A549 (cell line): Measurements from ENCODE around the gene DNAJC15. TPM values are rescaled to one million over a fixed set of nuclear protein-coding genes. Genes with fewer than 3 reads are reported as not detected.

ENCODE experiments used
- ATAC-seq, 2 experiments: fragments of 200-7000 bp in 1 of 2; fragments of >200 bp in 1 of 2; cut with Nextera tagmentation in 1 of 2; cut with Tn5 transposase in 1 of 2; 3 replicates each; pipeline versions ENCODE4 v1.8.0 to v1.9.1; 2018 to 2020; ENCODE audit warnings: mild to moderate bottlenecking in 1 of 2, moderate library complexity in 1 of 2
- CTCF ChIA-PET: fragments of 300-600 bp; sonication (Branson Sonifier 250); formaldehyde crosslinking; extraction: SDS; loops from one replicate; lab custom pipeline; 2021; ENCODE audit warnings: antibody characterized with exemption, inconsistent platforms; lab: Yijun Ruan, JAX
- POLR2A ChIA-PET: fragments of 350-600 bp; formaldehyde crosslinking; extraction: SDS; loops from one replicate; lab custom pipeline; 2021; ENCODE audit warnings: antibody characterized with exemption, inconsistent platforms; lab: Yijun Ruan, JAX
- DNase-seq, 2 experiments: peaks; one replicate each; pipeline versions ENCODE4 v3.0.0 to v3.0.0-alpha.2; 2011 to 2016; ENCODE audit warnings: low read depth in 1 of 2, low spot score in 1 of 2
- FAIRE-seq: peaks from 2 replicates; lab custom pipeline; 2011; peaks lifted over from hg19 to GRCh38; lab: Jason Lieb, UNC
- H3K27ac ChIP-seq, 2 experiments: fragments of >200 bp; sonication (Bioruptor Twin); formaldehyde crosslinking; 3 replicates each; pipeline ENCODE4 v1.5.1; 2016 to 2017
- H3K4me1 ChIP-seq: fragments of >200 bp; sonication (Bioruptor Twin); formaldehyde crosslinking; 3 replicates; pipeline ENCODE4 v1.6.1; 2016
- H3K4me2 ChIP-seq: fragments of >200 bp; sonication (Bioruptor Twin); formaldehyde crosslinking; 3 replicates; pipeline ENCODE4 v1.6.1; 2016
- H3K4me3 ChIP-seq: fragments of >200 bp; sonication (Bioruptor Twin); formaldehyde crosslinking; 3 replicates; pipeline ENCODE4 v1.5.1; 2016
- H3K9me3 ChIP-seq: fragments of >200 bp; sonication (Bioruptor Twin); formaldehyde crosslinking; 3 replicates; pipeline ENCODE4 v1.6.1; 2016
- CBX8 ChIP-seq: fragments of 200-600 bp; sonication (generic); IDR thresholded peaks from 2 replicates; pipeline ENCODE4 v1.6.1; 2016
- CHD2 ChIP-seq: fragments of 150-350 bp; IDR thresholded peaks from 2 replicates; pipeline ENCODE4 v1.6.1; 2014; ENCODE audit warnings: low read length; ENCODE audit not compliant: partially characterized antibody
- EHF ChIP-seq: fragments of 250-450 bp; sonication (Bioruptor Pico); IDR thresholded peaks from 2 replicates; pipeline ENCODE4 v1.5.0; 2020; ENCODE audit warnings: mild to moderate bottlenecking
- EHMT2 ChIP-seq: fragments of 200-600 bp; sonication (generic); IDR thresholded peaks from 2 replicates; pipeline ENCODE4 v1.6.1; 2016; ENCODE audit warnings: antibody characterized with exemption, low read depth, mild to moderate bottlenecking, moderate library complexity
- ELK1 ChIP-seq: fragments of 150-350 bp; IDR thresholded peaks from 2 replicates; pipeline ENCODE4 v1.6.1; 2014; ENCODE audit warnings: low read depth, mild to moderate bottlenecking, low read length
- FOSL2 ChIP-seq, 2 experiments: fragments of 450-650 bp in 1 of 2; fragments of >200 bp in 1 of 2; sonication (Bioruptor Twin) in 1 of 2; formaldehyde crosslinking; IDR thresholded peaks; 2 replicates each; pipeline versions ENCODE4 v1.5.0 to v1.6.1; 2016 to 2020; ENCODE audit warnings: mild to moderate bottlenecking in 1 of 2, moderate library complexity in 1 of 2
- GATA3 ChIP-seq: IDR thresholded peaks from 2 replicates; pipeline ENCODE4 v1.6.1; 2012; ENCODE audit warnings: borderline replicate concordance
- HEYL ChIP-seq: fragments of 250-450 bp; sonication (Bioruptor Pico); IDR thresholded peaks from 2 replicates; pipeline ENCODE4 v1.8.0; 2021; ENCODE audit warnings: mild to moderate bottlenecking, moderate library complexity
- HMGXB4 ChIP-seq: fragments of 250-450 bp; sonication (Bioruptor Pico); IDR thresholded peaks from 2 replicates; pipeline ENCODE4 v1.5.0; 2021; ENCODE audit warnings: mild to moderate bottlenecking, moderate library complexity, borderline replicate concordance
- HOXB5 ChIP-seq: fragments of 250-450 bp; sonication (Bioruptor Pico); IDR thresholded peaks from 2 replicates; pipeline ENCODE4 v1.5.0; 2020; ENCODE audit warnings: mild to moderate bottlenecking, moderate library complexity
- MAFK ChIP-seq: fragments of 450-650 bp; IDR thresholded peaks from 2 replicates; pipeline ENCODE4 v1.6.1; 2014; ENCODE audit not compliant: partially characterized antibody
- NFE2L2 ChIP-seq: fragments of 150-350 bp; conservative IDR thresholded peaks from 2 replicates; pipeline ENCODE4 v1.6.1; 2014; ENCODE audit warnings: low read length
- PHF8 ChIP-seq: fragments of 200-600 bp; sonication (generic); IDR thresholded peaks from 2 replicates; pipeline ENCODE4 v1.6.1; 2016; ENCODE audit warnings: low read depth, mild to moderate bottlenecking, antibody characterized with exemption, moderate library complexity, borderline replicate concordance
- SMC3 ChIP-seq: fragments of >200 bp; sonication (Bioruptor Twin); formaldehyde crosslinking; IDR thresholded peaks from 3 replicates; pipeline ENCODE4 v1.6.1; 2018; ENCODE audit warnings: inconsistent platforms
- SREBF2 ChIP-seq: fragments of 450-650 bp; IDR thresholded peaks from 2 replicates; pipeline ENCODE4 v1.6.1; 2014; ENCODE audit warnings: mild to moderate bottlenecking, moderate library complexity
- TP53 ChIP-seq: fragments of 250-450 bp; sonication (Bioruptor Pico); IDR thresholded peaks from 2 replicates; pipeline ENCODE4 v1.5.0; 2021; ENCODE audit warnings: mild to moderate bottlenecking, moderate library complexity
- USF2 ChIP-seq: fragments of 450-650 bp; IDR thresholded peaks from 2 replicates; pipeline ENCODE4 v1.6.1; 2014; ENCODE audit warnings: antibody characterized with exemption
- ZC3H11A ChIP-seq: fragments of 450-650 bp; IDR thresholded peaks from 2 replicates; pipeline ENCODE4 v1.6.1; 2014; ENCODE audit warnings: antibody characterized with exemption, mild to moderate bottlenecking
- ZSCAN20 ChIP-seq: fragments of 250-450 bp; sonication (Bioruptor Pico); IDR thresholded peaks from 2 replicates; pipeline ENCODE4 v1.8.0; 2022; ENCODE audit warnings: mild to moderate bottlenecking, moderate library complexity
- WGBS: methylation state at CpG from one replicate; pipeline ENCODE4 v1.1.6; 2017; ENCODE audit errors: missing lambda C conversion rate; 5-methylcytosine and 5-hydroxymethylcytosine counted together
- polyA plus RNA-seq, 4 experiments: library from polyadenylated mRNA; depleted of rRNA in 3 of 4; stranded (reverse); fragments of >200 nt; fragmentation: RNase III in 1 of 4; extraction: RNeasy Plus Mini Kit Qiagen cat#74134 plus additional on column Dnase treatment in 1 of 4; gene quantifications; 2 replicates in 3 of 4; 3 replicates in 1 of 4; pipeline ENCODE4 v1.2.3, GENCODE V29; 2011 to 2017
- TF ChIP-seq, protein P1 (sequence below): IDR thresholded peaks from 2 replicates; pipeline ENCODE4 v1.6.1; 2012
- TF ChIP-seq, protein P2 (sequence below): fragments of >200 bp; sonication (Bioruptor Twin); formaldehyde crosslinking; IDR thresholded peaks from 2 replicates; pipeline ENCODE4 v1.6.1; 2016

DNAJC15 gene
- polyA plus RNA-seq, 2 of the 4 experiments (the other 2 are of a cell fraction): 0.03 to 0.05 TPM

- Histone ChIP-seq H3K4me3 (no peak overlapping the region), H3K4me1 (no peaks in the 10 kb centered on the region), H3K9me3 (no peaks in the 10 kb centered on the region), H3K27ac (no peak overlapping the region), H3K4me2 (no peak overlapping the region)
- ATAC-seq: no peak
- WGBS: 91% methylated on average over 10 of the region's 12 CpGs
- ChIA-PET POLR2A (no interaction called here), CTCF (interaction anchor here (0.6 to 0.7 kb wide), 3 partner anchors 53 to 884 kb away, joined by 3 to 5 read pairs (median 3); no protein-coding TSS in a partner anchor)
- no peak for FAIRE-seq
- no peak for TF ChIP-seq HEYL (CRISPR knock-in tag)
- no peak for TF ChIP-seq CBX8
- TF ChIP-seq GATA3: no peak
- TF ChIP-seq EHF (CRISPR knock-in tag): no peak
- no peak for TF ChIP-seq PHF8
- TF ChIP-seq TP53: no peak
- no peak for TF ChIP-seq FOSL2 (IDR thresholded peaks at IDR 0.05)
- no peak for TF ChIP-seq FOSL2 (CRISPR knock-in tag; IDR thresholded peaks at IDR 0.05)
- TF ChIP-seq NFE2L2: no peak
- no peak for TF ChIP-seq CHD2
- DNase-seq: no peak
These were observed 475 bp upstream of the DNAJC15 start for GRCh38 chr13:43022934-43023288.

GRCh38 chr13:43026262-43026661, 2.9 kb downstream of the DNAJC15 start:
- ATAC-seq (no peak), FAIRE-seq (no peak), DNase-seq (no peak)
- no peak for TF ChIP-seq EHMT2
- no peak for TF ChIP-seq PHF8
- no peak for TF ChIP-seq CBX8
- no peak for TF ChIP-seq SREBF2
- TF ChIP-seq, protein P1, sequence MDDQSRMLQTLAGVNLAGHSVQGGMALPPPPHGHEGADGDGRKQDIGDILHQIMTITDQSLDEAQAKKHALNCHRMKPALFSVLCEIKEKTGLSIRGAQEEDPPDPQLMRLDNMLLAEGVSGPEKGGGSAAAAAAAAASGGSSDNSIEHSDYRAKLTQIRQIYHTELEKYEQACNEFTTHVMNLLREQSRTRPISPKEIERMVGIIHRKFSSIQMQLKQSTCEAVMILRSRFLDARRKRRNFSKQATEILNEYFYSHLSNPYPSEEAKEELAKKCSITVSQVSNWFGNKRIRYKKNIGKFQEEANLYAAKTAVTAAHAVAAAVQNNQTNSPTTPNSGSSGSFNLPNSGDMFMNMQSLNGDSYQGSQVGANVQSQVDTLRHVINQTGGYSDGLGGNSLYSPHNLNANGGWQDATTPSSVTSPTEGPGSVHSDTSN: no peak
- no peak for TF ChIP-seq SMC3
- TF ChIP-seq NFE2L2: no peak
- TF ChIP-seq, protein P2, sequence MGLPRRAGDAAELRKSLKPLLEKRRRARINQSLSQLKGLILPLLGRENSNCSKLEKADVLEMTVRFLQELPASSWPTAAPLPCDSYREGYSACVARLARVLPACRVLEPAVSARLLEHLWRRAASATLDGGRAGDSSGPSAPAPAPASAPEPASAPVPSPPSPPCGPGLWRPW: no peak
- no peak for TF ChIP-seq USF2
- TF ChIP-seq MAFK: no peak
- no peak for TF ChIP-seq HMGXB4 (CRISPR knock-in tag)
- Histone ChIP-seq H3K4me1 (no peaks in the 10 kb centered on the region), H3K27ac (no peak overlapping the region), H3K4me2 (no peak overlapping the region), H3K4me3 (no peak overlapping the region), H3K9me3 (no peaks in the 10 kb centered on the region)
- POLR2A ChIA-PET: no interaction called here
- 64% methylated on average over 2 of the region's 2 CpGs for WGBS
- CTCF ChIA-PET: no interaction called here

DNA sequence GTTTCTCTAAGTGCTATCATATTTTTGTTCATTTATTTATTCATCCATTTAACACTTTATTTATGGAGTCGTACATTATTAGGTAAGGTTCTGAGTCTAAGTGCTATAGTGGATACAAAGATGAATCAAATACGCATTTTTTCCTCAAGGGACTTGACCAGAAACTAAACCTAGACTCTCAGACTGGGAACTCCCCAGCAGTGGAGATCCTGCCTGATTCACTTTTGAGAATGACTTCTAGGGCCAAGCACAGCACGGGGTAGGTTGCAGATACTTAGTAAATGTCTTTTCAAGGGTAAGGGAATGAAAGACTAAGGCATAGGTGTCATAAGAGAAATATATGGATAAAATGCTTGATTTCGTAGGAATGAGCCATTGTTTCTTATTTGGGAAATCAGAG, 7.2 kb downstream of the DNAJC15 start:
- no peak overlapping the region for H3K4me3 ChIP-seq
- ChIA-PET CTCF (no interaction called here), POLR2A (no interaction called here)
- no peak for ATAC-seq
- no peaks in the 10 kb centered on the region for H3K9me3 ChIP-seq
- H3K4me1 ChIP-seq: no peaks in the 10 kb centered on the region
- H3K4me2 ChIP-seq: no peak overlapping the region
- no peak for DNase-seq
- WGBS: 57% methylated on average over 4 of the region's 4 CpGs
- FAIRE-seq: no peak
- H3K27ac ChIP-seq: no peak overlapping the region
- TF ChIP-seq ZSCAN20 (CRISPR knock-in tag) (no peak), ZC3H11A (no peak), ELK1 (no peak), PHF8 (no peak), HOXB5 (no peak), EHMT2 (no peak)
- TF ChIP-seq, all 56 proteins: peak for 0
